Body of pancreas (tissue), 4 donors: Measurements from ENCODE around the gene PMIS2. TPM values are rescaled to one million over a fixed set of nuclear protein-coding genes. Genes with fewer than 3 reads are reported as not detected.
A peak's percentile ranks its signal among the peaks of the same experiment; 100 is the strongest.

Experiments
- ATAC-seq: fragments of 150-250 bp; one replicate; pipeline ENCODE4 v1.9.1; 2016
- DNase-seq, 4 donors: peaks; one replicate each; pipeline ENCODE4 v3.0.0-alpha.2; 2019
- H3K27ac ChIP-seq, 4 donors: fragments of 200-600 bp; sonication (generic); 1 replicate in 3 of 4; 2 replicates in 1 of 4; pipeline versions ENCODE4 v1.5.1 to v1.6.1; 2016 to 2019; ENCODE audit warnings: mild to moderate bottlenecking in 1 of 4, mixed read lengths in 1 of 4, moderate library complexity in 1 of 4
- H3K27me3 ChIP-seq, 2 donors: fragments of 200-600 bp; sonication (generic); one replicate each; pipeline ENCODE4 v1.6.0; 2016; ENCODE audit warnings: mild to moderate bottlenecking in 1 of 2
- H3K36me3 ChIP-seq, 2 donors: fragments of 200-600 bp; sonication (generic); replicated peaks in 1 of 2; 2 replicates each; pipeline ENCODE4 v1.5.1; 2016; ENCODE audit warnings: low read depth in 2 of 2; ENCODE audit not compliant: insufficient read depth in 1 of 2
- H3K4me1 ChIP-seq: fragments of 200-600 bp; sonication (generic); one replicate; pipeline ENCODE4 v1.6.0; 2016
- H3K4me3 ChIP-seq, 2 donors: fragments of 200-600 bp; sonication (generic); 1 replicate in 1 of 2; 2 replicates in 1 of 2; pipeline ENCODE4 v1.5.1; 2016 to 2019
- H3K9me3 ChIP-seq, 3 donors: fragments of 200-600 bp; sonication (generic); 1 replicate in 2 of 3; 2 replicates in 1 of 3; pipeline ENCODE4 v1.5.1; 2016
- POLR2A ChIP-seq, 3 donors: fragments of 450-650 bp; IDR thresholded peaks; one replicate each; pipeline ENCODE4 v1.6.1; 2016; ENCODE audit warnings: antibody characterized with exemption in 3 of 3, mild to moderate bottlenecking in 2 of 3
- WGBS, 2 donors: methylation state at CpG; one replicate each; pipeline ENCODE4 v1.1.5; 2017; 5-methylcytosine and 5-hydroxymethylcytosine counted together
- intact Hi-C: fragments of 100-400 bp; cut with DNase I; formaldehyde crosslinking; loops from one replicate; pipeline ENCODE4 v1.15.1; 2023
- total RNA-seq, 2 donors: library from RNA; depleted of rRNA; stranded (reverse); fragments of >200 nt; gene quantifications; one replicate each; pipeline ENCODE4 v1.1.0, GENCODE V29; 2016
- TF ChIP-seq, protein P1 (sequence below), 7 experiments: fragments of 450-650 bp in 4 of 7; fragments of 200-600 bp in 3 of 7; sonication (generic) in 3 of 7; IDR thresholded peaks; one replicate each; pipeline ENCODE4 v1.5.1; 2016 to 2019; ENCODE audit warnings: antibody characterized with exemption in 7 of 7

The PMIS2 gene
- total RNA-seq, 2 donors from 2014 or later: not detected

DNA sequence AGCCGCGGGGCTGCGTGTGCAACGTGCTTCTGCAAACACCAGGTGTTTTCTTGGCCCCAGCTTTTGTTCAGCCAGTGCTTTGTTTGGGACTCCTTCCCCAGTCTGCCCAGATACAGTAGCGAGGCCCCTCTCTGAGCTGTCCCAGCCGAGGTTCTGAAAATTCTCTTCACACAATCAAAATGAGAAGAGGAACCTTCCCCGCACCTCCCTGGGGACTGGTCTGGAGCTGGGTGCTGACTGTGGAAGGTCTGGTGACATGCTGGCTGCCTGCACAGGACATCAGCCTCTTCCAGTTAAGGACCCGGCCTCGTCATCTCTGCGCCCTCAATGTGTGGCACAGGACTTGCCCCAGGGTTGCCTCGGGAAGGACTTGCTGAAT lies 26.7 kb upstream of the PMIS2 start:
- Histone ChIP-seq H3K9me3 (no peaks in the 10 kb centered on the region), H3K36me3 (no peaks in the 10 kb centered on the region), H3K27me3 (no peaks in the 10 kb centered on the region), H3K4me3 (no peak overlapping the region), H3K27ac (peak overlapping the region in 1 of 4 donors; percentile 23), H3K4me1 (peaks cover 48% of the 10 kb centered on the region)
- WGBS, 2 donors: 15 to 20% methylated on average over 11 of the region's 11 CpGs
- DNase-seq (peak in 2 of 4 donors; percentile 43 to 50), ATAC-seq (no peak)
- intact Hi-C loops: loop anchor here (10.0 kb wide), 1 partner anchor 156 kb away; the partner anchor contains the start of gene KMT2B
- TF ChIP-seq POLR2A (IDR thresholded peaks at IDR 0.05): no peak
- TF ChIP-seq, protein P1, sequence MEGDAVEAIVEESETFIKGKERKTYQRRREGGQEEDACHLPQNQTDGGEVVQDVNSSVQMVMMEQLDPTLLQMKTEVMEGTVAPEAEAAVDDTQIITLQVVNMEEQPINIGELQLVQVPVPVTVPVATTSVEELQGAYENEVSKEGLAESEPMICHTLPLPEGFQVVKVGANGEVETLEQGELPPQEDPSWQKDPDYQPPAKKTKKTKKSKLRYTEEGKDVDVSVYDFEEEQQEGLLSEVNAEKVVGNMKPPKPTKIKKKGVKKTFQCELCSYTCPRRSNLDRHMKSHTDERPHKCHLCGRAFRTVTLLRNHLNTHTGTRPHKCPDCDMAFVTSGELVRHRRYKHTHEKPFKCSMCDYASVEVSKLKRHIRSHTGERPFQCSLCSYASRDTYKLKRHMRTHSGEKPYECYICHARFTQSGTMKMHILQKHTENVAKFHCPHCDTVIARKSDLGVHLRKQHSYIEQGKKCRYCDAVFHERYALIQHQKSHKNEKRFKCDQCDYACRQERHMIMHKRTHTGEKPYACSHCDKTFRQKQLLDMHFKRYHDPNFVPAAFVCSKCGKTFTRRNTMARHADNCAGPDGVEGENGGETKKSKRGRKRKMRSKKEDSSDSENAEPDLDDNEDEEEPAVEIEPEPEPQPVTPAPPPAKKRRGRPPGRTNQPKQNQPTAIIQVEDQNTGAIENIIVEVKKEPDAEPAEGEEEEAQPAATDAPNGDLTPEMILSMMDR (IDR thresholded peaks at IDR 0.05): peak in 1 of 7 experiments; percentile 7

DNA sequence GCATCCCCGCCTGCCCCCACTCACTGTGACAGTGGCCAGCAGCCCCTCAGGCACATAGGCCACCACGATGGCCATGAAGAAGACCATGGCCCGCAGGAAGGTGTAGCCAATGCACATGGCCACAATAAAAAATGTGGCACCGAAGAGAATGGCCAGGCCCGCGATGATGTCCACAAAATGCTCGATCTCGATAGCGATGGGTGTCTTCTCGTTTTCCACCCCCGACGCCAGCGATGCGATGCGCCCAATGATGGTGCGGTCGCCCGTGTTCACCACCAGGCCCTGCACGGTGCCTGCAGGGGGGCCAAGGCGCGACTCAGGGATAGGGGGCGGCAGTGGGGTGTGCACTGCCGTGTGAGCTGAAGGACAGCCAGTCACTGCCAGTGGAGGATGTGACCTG lies 26.2 kb upstream of the PMIS2 start:
- DNase-seq (no peak), ATAC-seq (no peak)
- H3K9me3 ChIP-seq: no peaks in the 10 kb centered on the region
- H3K36me3 ChIP-seq: no peaks in the 10 kb centered on the region
- TF ChIP-seq POLR2A (IDR thresholded peaks at IDR 0.05): no peak
- TF ChIP-seq, protein P1 (IDR thresholded peaks at IDR 0.05): no peak
- H3K4me1 ChIP-seq: peaks cover 53% of the 10 kb centered on the region
- H3K27ac ChIP-seq: no peak overlapping the region
- intact Hi-C loops: loop anchor here (10.0 kb wide), 1 partner anchor 155 kb away; the partner anchor contains the start of gene KMT2B
- H3K27me3 ChIP-seq: no peaks in the 10 kb centered on the region
- H3K4me3 ChIP-seq: no peak overlapping the region
- WGBS, 2 donors: 91 to 97% methylated on average over 15 to 23 of the region's 23 CpGs

DNA sequence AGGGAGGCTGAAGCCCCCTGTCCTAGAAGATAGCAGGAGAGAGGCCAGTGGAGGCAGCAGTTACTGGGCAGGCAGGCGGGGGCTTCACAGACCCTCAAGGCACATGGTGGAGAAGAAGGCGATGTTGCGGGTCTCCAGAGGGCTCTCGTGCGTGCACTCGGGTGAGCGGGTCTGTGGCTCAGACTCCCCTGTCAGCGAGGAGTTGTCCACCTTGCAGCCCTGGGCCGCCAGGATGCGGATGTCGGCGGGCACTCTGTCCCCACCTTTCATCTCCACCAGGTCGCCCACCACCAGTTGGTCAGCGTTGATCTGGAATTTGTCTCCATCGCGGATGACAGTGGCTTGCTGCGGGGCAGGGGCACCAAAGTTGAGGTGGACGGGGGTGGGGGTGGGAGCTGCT lies 25.7 kb upstream of the PMIS2 start:
- H3K4me3 ChIP-seq: no peak overlapping the region
- DNase-seq: no peak
- intact Hi-C loops: no loop called here
- H3K36me3 ChIP-seq: no peaks in the 10 kb centered on the region
- H3K9me3 ChIP-seq: no peaks in the 10 kb centered on the region
- H3K27me3 ChIP-seq: no peaks in the 10 kb centered on the region
- 88 to 90% methylated on average over 17 to 18 of the region's 18 CpGs for WGBS, 2 donors
- TF ChIP-seq, protein P1 (IDR thresholded peaks at IDR 0.05): no peak
- no peak for TF ChIP-seq POLR2A (IDR thresholded peaks at IDR 0.05)
- ATAC-seq: no peak
- peaks cover 58% of the 10 kb centered on the region for H3K4me1 ChIP-seq
- peak overlapping the region in 1 of 4 donors; percentile 42 for H3K27ac ChIP-seq

DNA sequence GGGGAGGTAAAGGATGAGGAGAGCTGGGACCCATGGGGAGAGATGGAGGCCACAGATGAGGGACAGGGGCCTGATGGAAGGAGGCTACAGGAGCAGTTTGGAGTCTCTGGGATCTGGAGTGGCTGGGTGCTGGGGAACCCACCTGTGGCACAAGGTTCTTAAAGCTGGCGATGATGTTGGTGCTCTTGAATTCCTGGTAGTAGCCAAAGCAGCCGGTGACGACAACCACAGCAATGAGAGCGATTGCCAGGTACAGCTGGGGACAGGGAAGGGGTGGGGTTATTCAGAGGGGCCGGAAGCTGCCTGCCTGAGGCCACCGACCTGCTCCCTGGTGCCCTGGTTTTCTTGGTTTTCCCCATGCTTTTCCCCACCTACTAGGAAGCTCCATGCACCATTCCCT lies 25.3 kb upstream of the PMIS2 start:
- H3K27ac ChIP-seq: peak overlapping the region in 3 of 4 donors; percentile 3 to 42 (median 10)
- no peaks in the 10 kb centered on the region for H3K27me3 ChIP-seq

More for the DNA sequence above, 25.3 kb upstream of the PMIS2 start:
- DNase-seq (peak in 3 of 4 donors; percentile 66 to 82 (median 73)), ATAC-seq (peak; percentile 45)
- intact Hi-C loops: no loop called here
- 34 to 43% methylated on average over 6 of the region's 6 CpGs for WGBS, 2 donors
- TF ChIP-seq, protein P1 (IDR thresholded peaks at IDR 0.05): no peak
- peak in 2 of 3 donors; percentile 21 to 58 for TF ChIP-seq POLR2A (IDR thresholded peaks at IDR 0.05)
- no peaks in the 10 kb centered on the region for H3K9me3 ChIP-seq
- H3K36me3 ChIP-seq: no peaks in the 10 kb centered on the region
- H3K4me1 ChIP-seq: peaks cover 62% of the 10 kb centered on the region
- H3K4me3 ChIP-seq: no peak overlapping the region
